A673 (cell line): ENCODE measurements around the gene BAIAP2. TPM values are rescaled to one million over a fixed set of nuclear protein-coding genes. Genes with fewer than 3 reads are reported as not detected.

Experiments
- BruUV-seq: library from RNA; stranded (reverse); fragments of 400-500 nt; replicated peaks from 2 replicates; lab custom pipeline; 2021; lab: Mats Ljungman, UMichigan
- CTCF ChIA-PET: fragments of 300-600 bp; sonication (Branson Sonifier 250); formaldehyde crosslinking; loops from one replicate; lab custom pipeline; 2022; ENCODE audit warnings: antibody characterized with exemption; lab: Charles Lee
- POLR2A ChIA-PET: fragments of 300-600 bp; sonication (Branson Sonifier 250); formaldehyde crosslinking; loops from one replicate; lab custom pipeline; 2022; ENCODE audit warnings: antibody characterized with exemption; ENCODE audit not compliant: low non-redundant PET; lab: Charles Lee
- DNase-seq: peaks from one replicate; pipeline ENCODE4 v3.0.0-alpha.2; 2015; ENCODE audit warnings: low spot score
- H3K27ac ChIP-seq: fragments of 200-600 bp; sonication (generic); 2 replicates; pipeline ENCODE4 v1.5.1; 2016; ENCODE audit warnings: mixed run types, low read depth, mild to moderate bottlenecking, mixed read lengths, antibody characterized with exemption, low read length; ENCODE audit not compliant: poor library complexity, severe bottlenecking
- H3K27me3 ChIP-seq: fragments of 200-600 bp; sonication (generic); replicated peaks from 2 replicates; pipeline ENCODE4 v1.6.1; 2017; ENCODE audit warnings: mixed run types, low read depth, mild to moderate bottlenecking, mixed read lengths, antibody characterized with exemption, low read length; ENCODE audit not compliant: insufficient read depth, poor library complexity
- H3K36me3 ChIP-seq: fragments of 200-600 bp; sonication (generic); 2 replicates; pipeline ENCODE4 v1.6.1; 2016; ENCODE audit warnings: mixed run types, mild to moderate bottlenecking, mixed read lengths, antibody characterized with exemption, low read length; ENCODE audit not compliant: insufficient read depth, poor library complexity, severe bottlenecking
- H3K4me1 ChIP-seq: fragments of 200-600 bp; sonication (generic); 2 replicates; pipeline ENCODE4 v1.6.1; 2017; ENCODE audit warnings: mixed run types, mild to moderate bottlenecking, mixed read lengths, antibody characterized with exemption, low read length; ENCODE audit not compliant: insufficient read depth, poor library complexity, severe bottlenecking
- H3K4me3 ChIP-seq: fragments of 200-600 bp; sonication (generic); 2 replicates; pipeline ENCODE4 v1.5.1; 2016; ENCODE audit warnings: low read depth, mixed run types, mild to moderate bottlenecking, mixed read lengths, low read length; ENCODE audit not compliant: poor library complexity, severe bottlenecking
- H3K9me3 ChIP-seq: fragments of 200-600 bp; sonication (generic); 2 replicates; pipeline ENCODE4 v1.6.1; 2016; ENCODE audit warnings: mixed run types, low read depth, mild to moderate bottlenecking, mixed read lengths, antibody characterized with exemption, low read length; ENCODE audit not compliant: poor library complexity, severe bottlenecking
- EZH2 ChIP-seq: fragments of 200-600 bp; sonication (generic); IDR thresholded peaks from 2 replicates; pipeline ENCODE4 v1.6.1; 2017; ENCODE audit warnings: borderline replicate concordance, low read depth, mild to moderate bottlenecking, mixed read lengths, antibody characterized with exemption, low read length; ENCODE audit not compliant: poor library complexity, severe bottlenecking
- intact Hi-C: fragments of 100-400 bp; cut with micrococcal nuclease; formaldehyde crosslinking; loops from one replicate; pipeline ENCODE4 v1.10.0; 2022; ENCODE audit not compliant: unreplicated experiment
- total RNA-seq: library from RNA; stranded (reverse); gene quantifications from 2 replicates; pipeline ENCODE4 v1.2.3, GENCODE V29; 2021
- TF ChIP-seq, protein P1 (sequence below): fragments of 300-800, 200-600 bp; sonication (generic); conservative IDR thresholded peaks from 2 replicates; pipeline ENCODE4 v1.5.1; 2017; ENCODE audit warnings: low read depth, mild to moderate bottlenecking, antibody characterized with exemption, low read length, moderate library complexity, mixed read lengths

Gene BAIAP2
- total RNA-seq, 1 experiment from 2014 or later, result 51.6 TPM

DNA sequence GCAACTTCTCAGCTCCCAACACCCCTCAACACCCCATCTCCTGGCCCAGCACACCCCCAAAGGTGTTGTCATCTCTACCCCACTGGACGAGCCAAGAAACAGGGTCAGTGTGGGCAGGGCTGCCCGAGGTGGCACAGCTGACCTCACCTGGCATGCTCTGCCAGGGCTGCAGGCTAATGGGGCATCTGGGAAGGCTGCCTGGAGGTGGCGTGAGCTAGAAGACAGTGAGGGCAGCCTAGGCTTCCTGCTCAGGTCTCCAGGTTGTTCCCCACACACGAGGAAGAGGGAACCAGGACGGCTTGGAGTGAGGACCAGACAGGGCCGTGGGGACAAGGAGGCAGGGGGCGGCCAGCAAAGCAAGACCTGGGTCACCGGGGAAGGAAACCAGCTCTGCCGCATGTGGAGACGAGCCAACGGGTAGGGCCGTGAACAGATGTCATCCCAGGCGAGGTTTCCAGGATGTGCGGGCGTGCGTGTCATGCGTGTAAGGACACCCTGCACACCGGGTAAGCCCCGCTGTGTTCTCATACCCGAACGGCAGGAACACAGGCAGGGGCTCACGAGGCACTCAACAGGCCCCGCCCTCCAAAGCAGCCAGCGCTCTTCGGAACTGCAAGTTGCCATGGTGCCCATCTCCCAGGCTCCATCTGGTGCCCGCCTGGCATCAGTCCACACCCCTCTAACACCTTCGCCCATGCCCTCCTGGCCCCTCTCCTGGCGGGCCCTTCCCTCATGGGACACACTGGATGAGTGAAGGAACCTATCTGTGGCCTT is 100.7 kb downstream of the BAIAP2 start:
- ChIA-PET POLR2A (no interaction called here), CTCF (no interaction called here)
- H3K36me3 ChIP-seq, result no peaks in the 10 kb centered on the region
- peak; percentile 56 for DNase-seq
- no peaks in the 10 kb centered on the region for H3K27me3 ChIP-seq
- no peaks in the 10 kb centered on the region for H3K9me3 ChIP-seq
- H3K27ac ChIP-seq, result no peak overlapping the region
- no peak for TF ChIP-seq EZH2
- TF ChIP-seq, protein P1, sequence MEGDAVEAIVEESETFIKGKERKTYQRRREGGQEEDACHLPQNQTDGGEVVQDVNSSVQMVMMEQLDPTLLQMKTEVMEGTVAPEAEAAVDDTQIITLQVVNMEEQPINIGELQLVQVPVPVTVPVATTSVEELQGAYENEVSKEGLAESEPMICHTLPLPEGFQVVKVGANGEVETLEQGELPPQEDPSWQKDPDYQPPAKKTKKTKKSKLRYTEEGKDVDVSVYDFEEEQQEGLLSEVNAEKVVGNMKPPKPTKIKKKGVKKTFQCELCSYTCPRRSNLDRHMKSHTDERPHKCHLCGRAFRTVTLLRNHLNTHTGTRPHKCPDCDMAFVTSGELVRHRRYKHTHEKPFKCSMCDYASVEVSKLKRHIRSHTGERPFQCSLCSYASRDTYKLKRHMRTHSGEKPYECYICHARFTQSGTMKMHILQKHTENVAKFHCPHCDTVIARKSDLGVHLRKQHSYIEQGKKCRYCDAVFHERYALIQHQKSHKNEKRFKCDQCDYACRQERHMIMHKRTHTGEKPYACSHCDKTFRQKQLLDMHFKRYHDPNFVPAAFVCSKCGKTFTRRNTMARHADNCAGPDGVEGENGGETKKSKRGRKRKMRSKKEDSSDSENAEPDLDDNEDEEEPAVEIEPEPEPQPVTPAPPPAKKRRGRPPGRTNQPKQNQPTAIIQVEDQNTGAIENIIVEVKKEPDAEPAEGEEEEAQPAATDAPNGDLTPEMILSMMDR, result no peak
- BruUV-seq, result no TSS peak
- no peaks in the 10 kb centered on the region for H3K4me1 ChIP-seq
- intact Hi-C loops, result no loop called here
- H3K4me3 ChIP-seq, result no peak overlapping the region

DNA sequence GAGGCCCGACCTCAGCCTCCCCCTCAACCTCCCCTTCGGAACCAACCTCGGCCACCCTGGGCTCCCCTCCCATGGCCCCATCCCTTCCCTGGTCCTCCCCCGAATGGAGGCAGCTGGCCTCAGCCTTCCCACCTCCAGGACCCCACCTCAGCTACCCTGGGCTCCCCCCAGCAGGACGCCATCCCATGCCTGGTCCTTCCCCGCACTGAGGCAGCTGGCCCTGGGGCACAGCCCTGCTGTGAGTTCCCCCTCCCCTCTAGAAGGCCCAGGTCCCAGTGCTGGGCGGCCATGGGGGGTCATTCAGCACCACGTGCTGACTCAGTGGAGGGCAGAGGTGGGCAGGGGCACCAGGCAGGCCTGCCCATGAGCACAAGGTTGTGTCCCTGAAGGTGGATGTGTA is 101.4 kb downstream of the BAIAP2 start:
- no peaks in the 10 kb centered on the region for H3K36me3 ChIP-seq
- H3K27me3 ChIP-seq, result no peaks in the 10 kb centered on the region
- no peaks in the 10 kb centered on the region for H3K4me1 ChIP-seq
- no peak for DNase-seq
- no peak overlapping the region for H3K4me3 ChIP-seq
- TF ChIP-seq EZH2, result no peak
- TF ChIP-seq, protein P1, result no peak
- BruUV-seq, result no TSS peak
- intact Hi-C loops, result no loop called here
- no peaks in the 10 kb centered on the region for H3K9me3 ChIP-seq
- CTCF ChIA-PET, result no interaction called here
- POLR2A ChIA-PET, result no interaction called here
- no peak overlapping the region for H3K27ac ChIP-seq

DNA sequence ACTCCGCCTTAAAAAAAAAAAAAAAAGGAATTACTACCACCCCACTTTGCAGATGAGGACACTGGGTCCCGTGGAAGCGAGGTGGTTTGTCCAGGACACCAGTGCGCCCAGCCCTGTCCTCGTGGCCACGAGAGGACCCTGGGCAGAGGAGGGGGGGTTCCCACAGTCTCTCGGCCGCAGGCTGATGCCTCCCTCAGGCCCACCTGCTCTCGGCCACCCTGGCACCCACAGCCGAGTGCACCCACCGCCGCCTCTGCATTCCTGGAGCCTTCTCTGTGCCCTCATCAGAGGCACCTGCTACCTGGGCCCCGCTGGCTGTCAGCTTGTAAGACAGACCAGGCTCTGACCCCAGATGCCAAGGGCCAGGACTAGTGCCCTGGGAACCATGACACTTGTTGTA is 102.3 kb downstream of the BAIAP2 start:
- no peak for DNase-seq
- H3K36me3 ChIP-seq, result no peaks in the 10 kb centered on the region
- H3K4me3 ChIP-seq, result no peak overlapping the region
- ChIA-PET CTCF (no interaction called here), POLR2A (no interaction called here)
- TF ChIP-seq, protein P1, result no peak
- no peak for TF ChIP-seq EZH2
- H3K27ac ChIP-seq, result no peak overlapping the region
- BruUV-seq, result no TSS peak
- no peaks in the 10 kb centered on the region for H3K27me3 ChIP-seq
- H3K4me1 ChIP-seq, result peaks cover under 1% of the 10 kb centered on the region
- intact Hi-C loops, result no loop called here
- no peaks in the 10 kb centered on the region for H3K9me3 ChIP-seq
